OCI-LY1 (cell line): Measurements from ENCODE around the gene WRNIP1.

Source experiments
- H2AFZ ChIP-seq: fragments of 200-600 bp; sonication (generic), shearing (Covaris generic); 2 replicates; pipeline ENCODE4 v1.6.0; 2014; ENCODE audit warnings: antibody characterized with exemption, mild to moderate bottlenecking, low read length
- H3F3A ChIP-seq: fragments of 200-600 bp; sonication (generic), shearing (Covaris generic); 2 replicates; pipeline ENCODE4 v1.6.0; 2014; ENCODE audit warnings: mild to moderate bottlenecking, antibody characterized with exemption, low read length, moderate library complexity; ENCODE audit not compliant: insufficient read depth
- H3K27ac ChIP-seq: fragments of 200-600 bp; sonication (generic); 2 replicates; pipeline ENCODE4 v1.5.1; 2014; ENCODE audit warnings: low read length, mixed run types, mild to moderate bottlenecking, low read depth; ENCODE audit not compliant: poor library complexity, severe bottlenecking
- H3K27me3 ChIP-seq: fragments of 200-600 bp; sonication (generic); 2 replicates; pipeline ENCODE4 v1.6.0; 2014; ENCODE audit warnings: antibody characterized with exemption, mild to moderate bottlenecking, low read length, moderate library complexity; ENCODE audit not compliant: insufficient read depth
- H3K36me3 ChIP-seq: fragments of 200-600 bp; sonication (generic); 2 replicates; pipeline ENCODE4 v1.6.1; 2014; ENCODE audit warnings: mild to moderate bottlenecking, antibody characterized with exemption, low read length, moderate library complexity, mixed read lengths; ENCODE audit not compliant: insufficient read depth
- H3K4me1 ChIP-seq: fragments of 200-600 bp; sonication (generic); 2 replicates; pipeline ENCODE4 v1.5.1; 2014; ENCODE audit warnings: mild to moderate bottlenecking, low read length, moderate library complexity; ENCODE audit not compliant: insufficient read depth, severe bottlenecking
- H3K4me2 ChIP-seq: fragments of 200-600 bp; sonication (generic), shearing (Covaris generic); 2 replicates; pipeline ENCODE4 v1.6.1; 2014; ENCODE audit warnings: low read length
- H3K4me3 ChIP-seq: fragments of 200-600 bp; sonication (generic); 2 replicates; pipeline ENCODE4 v1.5.1; 2014; ENCODE audit warnings: low read length, low read depth, mild to moderate bottlenecking, mixed read lengths; ENCODE audit not compliant: poor library complexity, severe bottlenecking
- H3K79me2 ChIP-seq: fragments of 200-600 bp; shearing (Covaris generic); 2 replicates; pipeline ENCODE4 v1.6.1; 2016; ENCODE audit warnings: mixed run types, low read length, mixed read lengths; ENCODE audit not compliant: insufficient read depth
- H3K9ac ChIP-seq: fragments of 200-600 bp; sonication (generic), shearing (Covaris generic); 2 replicates; pipeline ENCODE4 v1.6.1; 2014; ENCODE audit warnings: mild to moderate bottlenecking, low read length, mixed read lengths
- H3K9me2 ChIP-seq: fragments of 200-600 bp; sonication (generic), shearing (Covaris generic); 2 replicates; pipeline ENCODE4 v1.6.1; 2014; ENCODE audit warnings: low read depth, mild to moderate bottlenecking, low read length, mixed read lengths
- H3K9me3 ChIP-seq: fragments of 200-600 bp; shearing (Covaris generic); 2 replicates; pipeline ENCODE4 v1.6.1; 2014; ENCODE audit warnings: low read length, mixed read lengths
- H4K20me1 ChIP-seq: fragments of 200-600 bp; sonication (generic), shearing (Covaris generic); 2 replicates; pipeline ENCODE4 v1.6.0; 2016; ENCODE audit warnings: mild to moderate bottlenecking, low read length; ENCODE audit not compliant: insufficient read depth
- CTCF ChIP-seq: fragments of 200-600 bp; sonication (generic), shearing (Covaris generic); IDR thresholded peaks from 2 replicates; pipeline ENCODE4 v1.5.1; 2017; ENCODE audit warnings: mild to moderate bottlenecking, antibody characterized with exemption, low read length, moderate library complexity, mixed read lengths
- EZH2 ChIP-seq: fragments of 200-600 bp; sonication (generic), shearing (Covaris generic); IDR thresholded peaks from 2 replicates; pipeline ENCODE4 v1.8.0; 2017; ENCODE audit warnings: borderline replicate concordance, mixed run types, mild to moderate bottlenecking, antibody characterized with exemption, low read length, moderate library complexity, mixed read lengths

The WRNIP1 gene

GRCh38 chr6:2718334-2719092 is 46.7 kb upstream of the WRNIP1 start:
- no peaks in the 10 kb centered on the region for H3K36me3 ChIP-seq
- no peaks in the 10 kb centered on the region for H3F3A ChIP-seq
- H3K27me3 ChIP-seq, result no peaks in the 10 kb centered on the region
- H3K4me1 ChIP-seq, result no peaks in the 10 kb centered on the region
- H3K9me3 ChIP-seq, result no peaks in the 10 kb centered on the region
- no peak overlapping the region for H3K4me3 ChIP-seq
- no peak overlapping the region for H3K9ac ChIP-seq
- H4K20me1 ChIP-seq, result no peaks in the 10 kb centered on the region
- no peak overlapping the region for H2AFZ ChIP-seq
- H3K27ac ChIP-seq, result no peak overlapping the region
- H3K9me2 ChIP-seq, result no peaks in the 10 kb centered on the region
- H3K79me2 ChIP-seq, result no peaks in the 10 kb centered on the region
- TF ChIP-seq EZH2 (no peak), CTCF (no peak)
- H3K4me2 ChIP-seq, result no peak overlapping the region

GRCh38 chr6:2719093-2719455 is 46.1 kb upstream of the WRNIP1 start:
- no peaks in the 10 kb centered on the region for H3K9me2 ChIP-seq
- no peaks in the 10 kb centered on the region for H3K36me3 ChIP-seq
- no peaks in the 10 kb centered on the region for H3F3A ChIP-seq
- no peaks in the 10 kb centered on the region for H3K9me3 ChIP-seq
- H3K9ac ChIP-seq, result no peak overlapping the region
- H4K20me1 ChIP-seq, result no peaks in the 10 kb centered on the region
- H3K27me3 ChIP-seq, result no peaks in the 10 kb centered on the region
- no peak overlapping the region for H3K4me3 ChIP-seq
- no peaks in the 10 kb centered on the region for H3K4me1 ChIP-seq
- no peak overlapping the region for H2AFZ ChIP-seq
- no peak overlapping the region for H3K4me2 ChIP-seq
- H3K27ac ChIP-seq, result no peak overlapping the region
- TF ChIP-seq EZH2 (no peak), CTCF (no peak)
- no peaks in the 10 kb centered on the region for H3K79me2 ChIP-seq

- H3K27me3 ChIP-seq, result no peaks in the 10 kb centered on the region
These were observed 44.0 kb upstream of the WRNIP1 start for GRCh38 chr6:2721219-2721618.

More at GRCh38 chr6:2721219-2721618, 44.0 kb upstream of the WRNIP1 start:
- H3K4me2 ChIP-seq, result no peak overlapping the region
- H3K27ac ChIP-seq, result no peak overlapping the region
- no peaks in the 10 kb centered on the region for H3K4me1 ChIP-seq
- H3K4me3 ChIP-seq, result no peak overlapping the region
- no peaks in the 10 kb centered on the region for H3K36me3 ChIP-seq
- no peaks in the 10 kb centered on the region for H3K79me2 ChIP-seq
- no peak overlapping the region for H3K9ac ChIP-seq
- H4K20me1 ChIP-seq, result no peaks in the 10 kb centered on the region
- no peaks in the 10 kb centered on the region for H3K9me2 ChIP-seq
- no peak overlapping the region for H2AFZ ChIP-seq
- H3F3A ChIP-seq, result no peaks in the 10 kb centered on the region
- TF ChIP-seq CTCF (no peak), EZH2 (no peak)
- H3K9me3 ChIP-seq, result no peaks in the 10 kb centered on the region
